T47D (cell line): ENCODE measurements around the gene ELF1.
"Not testable (repeated sequence)": the region's sequence is repeated elsewhere in the genome, so short reads cannot be mapped to it uniquely, and the experiment has no call there.

Experiments
- DNase-seq, 2 experiments: peaks; one replicate each; pipeline versions ENCODE4 v3.0.0 to v3.0.0-alpha.2; 2011 to 2012; ENCODE audit warnings: low read depth in 1 of 2, low spot score in 1 of 2
- JUND ChIP-seq: IDR thresholded peaks from 2 replicates; pipeline ENCODE4 v1.6.1; 2012; ENCODE audit warnings: low read depth
- in situ Hi-C: cut with HindIII; loops from 2 replicates; pipeline ENCODE4 v1.10.0; 2016; ENCODE audit warnings: low sequenced_read_pairs, low pct_unique_long_range_greater_than_20kb

ELF1 gene

DNA sequence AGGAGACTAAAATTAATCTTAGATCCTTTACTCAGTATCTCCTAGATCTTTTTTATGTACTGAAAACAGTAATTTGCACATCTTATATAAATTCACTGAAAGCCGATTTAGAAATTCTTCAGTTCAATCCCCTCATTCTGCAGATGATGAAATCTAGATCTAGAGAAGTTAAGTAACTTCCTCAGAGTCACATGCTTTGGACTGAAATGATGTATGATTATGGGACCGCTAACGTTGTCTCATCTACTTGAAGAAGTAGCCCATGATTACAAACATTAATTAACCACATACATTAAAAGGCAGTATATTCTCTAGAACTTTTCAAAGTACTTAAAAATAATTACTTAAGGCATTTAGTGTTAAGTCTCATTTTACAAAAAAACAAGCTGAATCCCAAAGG, 37.8 kb downstream of the ELF1 start:
- no peak for TF ChIP-seq JUND
- in situ Hi-C loops, result no loop called here
- no peak for DNase-seq

DNA sequence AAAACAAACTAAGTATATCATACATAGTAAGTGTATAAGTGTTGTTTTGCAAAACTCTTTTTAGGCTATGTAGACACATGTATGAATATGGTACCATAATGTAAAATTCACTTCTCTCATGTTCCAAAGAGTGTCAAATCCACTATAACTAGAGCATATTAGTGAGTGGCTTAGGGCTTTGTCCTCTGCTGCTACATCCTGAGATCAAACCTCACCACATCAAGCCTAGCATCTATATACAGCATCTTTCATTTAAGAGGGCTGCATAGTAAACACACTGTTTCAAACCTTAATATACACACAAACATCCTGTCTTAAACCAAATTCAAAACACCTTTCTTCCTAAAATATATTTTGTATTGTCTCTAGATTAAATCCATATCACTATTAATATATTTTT, 38.7 kb downstream of the ELF1 start:
- TF ChIP-seq JUND, result no peak
- in situ Hi-C loops, result no loop called here
- no peak for DNase-seq

DNA sequence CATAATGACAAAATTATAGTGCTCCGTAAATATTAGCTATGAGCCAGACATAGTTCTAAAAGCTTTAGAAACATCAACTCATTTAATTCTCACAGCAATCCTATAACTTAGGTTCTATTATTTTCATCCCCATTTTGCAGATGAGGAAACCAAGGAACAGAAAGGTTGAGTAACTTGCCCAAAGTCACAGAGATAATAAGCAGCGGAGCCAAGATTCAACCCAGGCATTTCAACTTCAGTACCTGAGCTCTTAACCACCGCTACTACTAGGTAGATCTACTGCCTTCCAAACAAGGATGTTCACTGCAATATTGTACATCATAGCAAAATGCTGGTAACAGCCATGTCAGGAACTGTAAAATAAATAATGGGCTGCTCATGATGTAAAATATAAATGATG, 39.9 kb downstream of the ELF1 start:
- in situ Hi-C loops, result no loop called here
- no peak for DNase-seq
- TF ChIP-seq JUND, result no peak

DNA sequence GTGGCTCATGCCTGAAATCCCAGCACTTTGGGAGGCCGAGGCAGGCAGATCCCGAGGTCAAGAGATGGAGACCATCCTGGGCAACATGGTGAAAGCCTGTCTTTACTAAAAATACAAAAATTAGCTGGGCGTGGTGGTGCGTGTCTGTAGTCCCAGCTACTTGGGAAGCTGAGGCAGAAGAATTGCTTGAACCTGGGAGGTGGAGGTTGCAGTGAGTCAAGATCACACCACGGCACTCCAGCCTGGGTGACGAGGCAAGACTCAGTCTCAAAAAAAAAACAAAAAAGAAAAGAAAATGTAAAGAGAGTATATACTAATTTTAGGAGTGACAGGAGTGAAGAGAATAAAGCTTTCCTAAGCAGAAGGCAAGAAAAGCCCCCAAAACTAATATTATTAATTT, 41.0 kb downstream of the ELF1 start:
- in situ Hi-C loops, DNase-seq: not testable (repeated sequence)

- DNase-seq, result no peak
- TF ChIP-seq JUND, result no peak
- in situ Hi-C loops, result no loop called here
These were observed 43.7 kb downstream of the ELF1 start for GRCh38 chr13:40975441-40975840.

DNA sequence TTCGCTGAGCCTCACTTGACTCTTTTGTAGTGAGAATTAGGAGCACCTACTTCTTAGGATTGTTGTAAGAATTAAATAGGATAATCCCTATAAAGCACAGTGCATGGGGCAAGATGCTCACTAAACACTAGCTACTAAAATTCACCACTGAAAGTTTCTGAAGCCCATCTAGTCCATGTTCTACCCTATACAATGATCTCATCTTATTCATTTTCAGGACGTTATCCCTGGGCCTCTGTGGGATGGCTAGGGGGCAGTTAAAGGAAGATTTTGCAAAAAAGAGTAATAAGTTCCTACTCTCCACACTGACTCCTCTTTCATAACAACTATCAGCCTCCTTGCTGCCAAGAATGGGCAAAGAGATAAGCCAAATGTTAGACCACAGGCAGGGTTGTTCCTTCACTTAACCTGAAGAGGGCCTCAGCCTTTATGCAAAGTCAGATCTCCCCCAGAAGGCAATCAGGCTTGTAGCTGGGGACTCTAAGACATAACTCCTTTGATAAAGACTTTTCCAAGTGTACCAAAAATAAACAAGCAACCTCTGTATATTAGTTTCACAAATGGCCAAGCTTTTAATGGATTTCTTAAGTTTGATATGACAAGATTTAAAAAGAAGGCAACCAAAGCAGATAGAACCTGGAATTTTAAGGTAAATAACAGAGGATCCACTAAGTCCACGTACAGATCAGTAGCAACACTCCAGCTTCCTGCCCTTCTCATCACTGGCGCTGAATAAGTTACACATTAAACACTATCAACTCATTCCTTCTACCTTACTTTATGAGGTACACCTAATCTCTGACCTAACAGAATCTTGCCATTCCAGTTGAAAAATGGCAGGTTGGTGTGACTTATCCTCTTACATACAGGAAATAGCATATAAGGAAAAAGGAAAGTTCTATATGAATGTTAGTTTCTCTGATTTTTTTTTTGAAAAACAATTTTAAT, 44.4 kb downstream of the ELF1 start:
- in situ Hi-C loops, result no loop called here
- DNase-seq, result no peak

GRCh38 chr13:40973409-40973808, 45.7 kb downstream of the ELF1 start:
- in situ Hi-C loops, result no loop called here
- DNase-seq, result no peak
- TF ChIP-seq JUND, result no peak

More for the DNA sequence above, 44.4 kb downstream of the ELF1 start:
- TF ChIP-seq JUND, result no peak

- in situ Hi-C loops, result no loop called here
- TF ChIP-seq JUND, result no peak
These were observed 47.8 kb downstream of the ELF1 start for GRCh38 chr13:40971321-40971720.

DNA sequence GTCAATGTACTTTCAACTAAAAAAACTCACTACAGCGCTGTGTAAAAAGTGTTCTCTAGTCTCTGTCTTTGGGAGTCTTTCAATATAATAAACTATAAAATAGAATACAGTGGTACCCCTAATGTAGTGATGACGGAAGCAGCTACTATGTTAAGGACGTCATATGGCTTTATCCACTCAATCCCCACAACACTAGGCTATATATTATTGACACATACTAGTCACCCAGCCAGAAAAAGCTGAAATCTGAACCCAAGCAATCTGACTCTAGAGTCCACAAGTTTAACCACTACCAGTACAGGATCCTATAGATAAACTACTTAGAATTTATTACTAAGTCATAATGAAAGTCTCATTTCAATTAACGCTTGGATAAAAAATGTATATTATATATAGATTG, 48.3 kb downstream of the ELF1 start:
- no peak for DNase-seq
- in situ Hi-C loops, result no loop called here
- no peak for TF ChIP-seq JUND

More at GRCh38 chr13:40971321-40971720, 47.8 kb downstream of the ELF1 start:
- no peak for DNase-seq

GRCh38 chr13:40969169-40969901, 49.8 kb downstream of the ELF1 start:
- in situ Hi-C loops, result no loop called here
- DNase-seq, result no peak
- no peak for TF ChIP-seq JUND

DNA sequence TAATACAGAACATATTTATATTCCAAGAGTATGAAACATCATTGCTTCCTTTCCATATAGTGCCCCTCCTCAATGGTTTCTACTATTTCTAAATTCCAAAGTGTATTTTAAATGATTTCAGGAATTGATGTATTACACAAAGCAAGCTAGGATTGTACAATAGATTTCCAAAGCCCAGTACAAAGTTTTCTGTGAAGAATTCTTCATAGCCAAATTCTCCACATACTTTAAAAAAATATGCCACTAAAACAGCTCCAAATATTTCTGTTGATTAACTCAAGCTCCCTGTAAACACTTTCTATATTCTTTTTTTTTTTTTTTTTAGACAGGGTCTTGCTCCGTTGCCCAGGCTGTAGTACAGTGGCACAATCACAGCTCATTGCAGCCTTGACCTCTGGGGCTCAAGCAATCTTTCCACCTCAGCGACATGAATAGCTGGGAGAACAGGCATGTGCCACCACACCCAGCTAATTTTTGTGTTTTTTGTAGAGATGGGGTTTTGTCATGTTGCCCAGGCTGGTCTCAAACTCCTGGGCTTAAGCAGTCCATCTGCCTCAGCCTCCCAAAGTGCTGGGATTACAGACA, 50.6 kb downstream of the ELF1 start:
- DNase-seq, result no peak
- in situ Hi-C loops, result no loop called here
- no peak for TF ChIP-seq JUND

- no peak for DNase-seq
- in situ Hi-C loops, result no loop called here
- no peak for TF ChIP-seq JUND
These were observed 52.8 kb downstream of the ELF1 start for GRCh38 chr13:40966298-40966697.

DNA sequence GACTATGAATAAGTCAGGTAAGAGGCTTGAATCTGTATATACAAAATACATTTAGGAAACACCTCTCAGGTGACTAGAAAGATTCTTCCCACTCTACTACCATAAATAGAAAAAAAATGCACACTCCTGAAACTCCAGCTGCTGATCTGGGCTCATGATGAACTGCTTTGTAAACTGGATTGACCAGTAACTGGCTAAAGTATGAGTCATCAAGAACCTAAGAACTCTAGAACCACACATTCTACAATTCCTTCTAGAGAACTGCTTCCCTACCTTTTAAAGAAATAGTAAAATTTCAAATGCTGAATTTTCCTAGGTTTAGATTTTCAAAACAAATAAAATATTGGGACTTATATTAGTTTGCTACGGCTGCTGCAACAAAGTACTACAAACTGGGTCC, 55.2 kb downstream of the ELF1 start:
- TF ChIP-seq JUND, result no peak
- DNase-seq, result peak; percentile 28 to 65
- in situ Hi-C loops, result no loop called here
